GM10248 (cell line): ENCODE measurements around the gene TBX2.
"Not testable (repeated sequence)": the region's sequence is repeated elsewhere in the genome, so short reads cannot be mapped to it uniquely, and the experiment has no call there.

Experiments
- CTCF ChIA-PET: fragments of 300-600 bp; sonication (Branson Sonifier 250); formaldehyde crosslinking; extraction: SDS; loops from one replicate; lab custom pipeline; 2021; ENCODE audit warnings: antibody characterized with exemption; lab: Yijun Ruan, JAX
- POLR2A ChIA-PET: fragments of 350-650 bp; sonication (Branson Sonifier 250); formaldehyde crosslinking; extraction: SDS; loops from one replicate; lab custom pipeline; 2020; ENCODE audit warnings: antibody characterized with exemption; lab: Yijun Ruan, JAX
- DNase-seq: peaks from one replicate; pipeline ENCODE4 v3.0.0; 2012; ENCODE audit errors: extremely low spot score
- TF ChIP-seq, protein P1 (sequence below): IDR thresholded peaks from 2 replicates; pipeline ENCODE4 v1.5.1; 2012; ENCODE audit warnings: mild to moderate bottlenecking, low read depth; ENCODE audit errors: extremely low read depth, missing control alignments, control extremely low read depth

Gene TBX2

GRCh38 chr17:61354895-61355874 lies 44.5 kb upstream of the TBX2 start:
- ChIA-PET CTCF (interaction anchor here (1.1 kb wide), 1 partner anchor 634 kb away, joined by 5 read pairs; no protein-coding TSS in a partner anchor), POLR2A (no interaction called here)
- no peak for DNase-seq
- TF ChIP-seq, protein P1, sequence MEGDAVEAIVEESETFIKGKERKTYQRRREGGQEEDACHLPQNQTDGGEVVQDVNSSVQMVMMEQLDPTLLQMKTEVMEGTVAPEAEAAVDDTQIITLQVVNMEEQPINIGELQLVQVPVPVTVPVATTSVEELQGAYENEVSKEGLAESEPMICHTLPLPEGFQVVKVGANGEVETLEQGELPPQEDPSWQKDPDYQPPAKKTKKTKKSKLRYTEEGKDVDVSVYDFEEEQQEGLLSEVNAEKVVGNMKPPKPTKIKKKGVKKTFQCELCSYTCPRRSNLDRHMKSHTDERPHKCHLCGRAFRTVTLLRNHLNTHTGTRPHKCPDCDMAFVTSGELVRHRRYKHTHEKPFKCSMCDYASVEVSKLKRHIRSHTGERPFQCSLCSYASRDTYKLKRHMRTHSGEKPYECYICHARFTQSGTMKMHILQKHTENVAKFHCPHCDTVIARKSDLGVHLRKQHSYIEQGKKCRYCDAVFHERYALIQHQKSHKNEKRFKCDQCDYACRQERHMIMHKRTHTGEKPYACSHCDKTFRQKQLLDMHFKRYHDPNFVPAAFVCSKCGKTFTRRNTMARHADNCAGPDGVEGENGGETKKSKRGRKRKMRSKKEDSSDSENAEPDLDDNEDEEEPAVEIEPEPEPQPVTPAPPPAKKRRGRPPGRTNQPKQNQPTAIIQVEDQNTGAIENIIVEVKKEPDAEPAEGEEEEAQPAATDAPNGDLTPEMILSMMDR = no peak

DNA sequence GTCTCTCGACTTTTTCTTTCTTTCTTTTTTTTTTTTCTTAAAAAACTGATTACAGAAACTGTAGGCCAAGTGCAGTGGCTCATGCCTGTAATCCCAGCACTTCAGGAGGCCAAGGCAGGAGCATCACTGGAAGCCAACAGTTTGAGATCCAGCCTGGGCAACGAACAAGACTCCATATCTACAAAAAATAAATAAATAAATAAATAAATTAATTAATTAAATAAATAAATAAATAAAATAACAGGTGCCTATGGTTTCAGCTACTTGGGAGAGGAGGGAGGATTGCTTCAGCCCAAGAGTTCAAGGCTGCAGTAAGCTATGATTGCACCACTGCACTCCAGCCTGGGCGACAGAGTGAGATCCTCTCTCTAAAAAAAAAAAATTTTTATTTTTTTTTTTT lies 42.6 kb upstream of the TBX2 start:
- CTCF ChIA-PET, DNase-seq, POLR2A ChIA-PET: not testable (repeated sequence)

GRCh38 chr17:61359513-61359912 lies 40.1 kb upstream of the TBX2 start:
- CTCF ChIA-PET = interaction anchor here (1.1 to 1.6 kb wide), 3 partner anchors 9 to 639 kb away, joined by 3 to 5 read pairs (median 4); no protein-coding TSS in a partner anchor
- POLR2A ChIA-PET, DNase-seq: not testable (repeated sequence)

- TF ChIP-seq, protein P1 = no peak
- ChIA-PET CTCF (no interaction called here), POLR2A (no interaction called here)
- DNase-seq = no peak
Measured at GRCh38 chr17:61360318-61360943, 39.2 kb upstream of the TBX2 start.

DNA sequence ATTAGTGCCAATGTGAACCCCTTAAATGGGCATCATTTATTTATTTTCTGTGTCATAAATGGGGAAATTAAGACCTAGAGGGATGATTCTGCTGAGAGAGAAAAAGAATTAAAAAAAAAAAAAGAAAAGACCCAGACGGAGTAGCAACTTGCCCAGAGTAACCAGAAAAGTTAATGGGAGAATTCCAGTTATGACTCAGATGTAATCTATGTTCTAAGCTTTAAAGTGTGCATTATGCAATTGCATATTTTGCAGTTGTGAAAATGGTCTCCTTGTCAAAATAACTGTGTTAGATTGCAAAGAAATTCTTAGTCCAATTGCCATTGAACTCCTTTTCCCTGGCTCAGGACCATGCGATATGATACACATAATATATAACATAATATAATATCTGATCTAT lies 38.6 kb upstream of the TBX2 start:
- ChIA-PET CTCF (no interaction called here), POLR2A (no interaction called here)
- TF ChIP-seq, protein P1 = no peak
- DNase-seq = no peak

- TF ChIP-seq, protein P1 = no peak
- ChIA-PET POLR2A (no interaction called here), CTCF (interaction anchor here (1.3 kb wide), 1 partner anchor 13 kb away, joined by 3 read pairs; no protein-coding TSS in a partner anchor)
- no peak for DNase-seq
Measured at GRCh38 chr17:61362396-61362795, 37.2 kb upstream of the TBX2 start.

DNA sequence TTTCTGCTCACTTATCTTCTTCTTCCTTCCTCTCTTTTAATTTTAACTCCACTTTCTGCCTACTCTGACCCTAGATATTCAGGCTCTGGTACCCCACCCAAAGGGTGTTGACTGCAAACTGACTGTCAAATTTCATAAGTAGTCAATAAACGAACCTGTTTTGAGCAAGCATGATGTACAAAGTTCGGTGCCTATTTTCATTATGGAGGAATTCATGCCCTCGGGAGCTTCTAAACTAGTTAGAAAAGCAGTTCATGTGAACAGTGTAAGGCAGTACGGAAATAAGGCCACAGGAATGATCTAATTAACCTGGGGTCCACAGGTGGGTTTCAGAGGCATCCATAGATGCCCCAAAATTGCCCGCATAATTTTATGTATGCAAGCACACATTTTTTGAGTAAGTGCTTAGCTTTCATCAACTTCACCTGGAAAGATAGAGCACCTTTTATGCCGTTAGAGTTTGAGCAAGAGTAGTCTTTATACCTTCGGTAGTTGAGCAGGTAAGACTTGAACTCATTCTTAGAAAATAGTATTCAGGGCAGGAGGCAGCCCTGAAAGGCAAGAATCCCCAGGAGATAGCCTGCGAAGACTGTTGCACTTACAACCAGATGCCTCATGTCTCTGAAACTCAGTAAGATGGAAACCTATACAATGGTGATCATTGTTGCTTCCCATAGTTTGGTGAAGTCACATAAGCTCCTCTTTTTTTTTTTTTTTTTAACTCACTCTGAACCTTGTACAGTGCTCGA lies 36.6 kb upstream of the TBX2 start:
- CTCF ChIA-PET = interaction anchor here (1.3 kb wide), 1 partner anchor 12 kb away, joined by 3 read pairs; no protein-coding TSS in a partner anchor
- TF ChIP-seq, protein P1 = no peak
- DNase-seq = no peak
- POLR2A ChIA-PET = no interaction called here
